Tibial artery (tissue), 4 donors: ENCODE results near the gene KIAA0825.

Source experiments
- DNase-seq, 2 donors: peaks; one replicate each; pipeline ENCODE4 v3.0.0-alpha.2; 2019
- H3K27ac ChIP-seq, 2 donors: fragments of 200-600 bp; sonication (generic) in 1 of 2; 1 replicate in 1 of 2; 2 replicates in 1 of 2; pipeline ENCODE4 v1.5.1; 2018 to 2019; ENCODE audit warnings: mild to moderate bottlenecking in 1 of 2
- H3K27me3 ChIP-seq, 2 donors: fragments of 200-600 bp; sonication (generic) in 1 of 2; one replicate each; pipeline versions ENCODE4 v1.5.1 to v1.6.0; 2016 to 2019
- H3K36me3 ChIP-seq, 3 donors: fragments of 200-600 bp; sonication (generic) in 2 of 3; one replicate each; pipeline ENCODE4 v1.5.1; 2016 to 2019; ENCODE audit warnings: mild to moderate bottlenecking in 2 of 3
- H3K4me1 ChIP-seq, 4 donors: fragments of 200-600 bp; sonication (generic) in 2 of 4; 1 replicate in 3 of 4; 2 replicates in 1 of 4; pipeline ENCODE4 v1.5.1; 2016 to 2019
- H3K4me3 ChIP-seq, 2 donors: fragments of 200-600 bp; sonication (generic) in 1 of 2; 1 replicate in 1 of 2; 2 replicates in 1 of 2; pipeline ENCODE4 v1.5.1; 2018 to 2019; ENCODE audit warnings: mild to moderate bottlenecking in 2 of 2
- H3K9me3 ChIP-seq, 3 donors: fragments of 200-600 bp; sonication (generic) in 1 of 3; one replicate each; pipeline ENCODE4 v1.5.1; 2016 to 2019
- CTCF ChIP-seq, 2 experiments: fragments of 200-600 bp in 1 of 2; fragments of 450-650 bp in 1 of 2; IDR thresholded peaks; one replicate each; pipeline ENCODE4 v1.5.1; 2017 to 2019; ENCODE audit warnings: antibody characterized with exemption in 2 of 2, mild to moderate bottlenecking in 1 of 2, moderate library complexity in 1 of 2
- intact Hi-C: fragments of 100-400 bp; cut with DNase I; formaldehyde crosslinking; loops from one replicate; pipeline ENCODE4 v1.15.0; 2023; ENCODE audit warnings: low total_unique reads

Gene KIAA0825

GRCh38 chr5:94471521-94471920, 146.9 kb downstream of the KIAA0825 start:
- H3K36me3 ChIP-seq: peaks cover 4 to 13% (median 6%) of the 10 kb centered on the region in 3 donors
- no peaks in the 10 kb centered on the region for H3K9me3 ChIP-seq
- H3K27ac ChIP-seq: no peak overlapping the region
- TF ChIP-seq CTCF (IDR thresholded peaks at IDR 0.05): no peak
- intact Hi-C loops: no loop called here
- H3K27me3 ChIP-seq: no peaks in the 10 kb centered on the region
- no peak for DNase-seq
- H3K4me3 ChIP-seq: no peak overlapping the region
- H3K4me1 ChIP-seq: no peaks in the 10 kb centered on the region

- no peak overlapping the region for H3K4me3 ChIP-seq
- TF ChIP-seq CTCF (IDR thresholded peaks at IDR 0.05): no peak
- H3K27ac ChIP-seq: no peak overlapping the region
- H3K4me1 ChIP-seq: no peaks in the 10 kb centered on the region
- peaks cover 0 to 7% (median 0%) of the 10 kb centered on the region in 3 donors for H3K36me3 ChIP-seq
- intact Hi-C loops: no loop called here
- H3K9me3 ChIP-seq: no peaks in the 10 kb centered on the region
- DNase-seq: no peak
- H3K27me3 ChIP-seq: no peaks in the 10 kb centered on the region
These were observed 147.6 kb downstream of the KIAA0825 start for GRCh38 chr5:94470802-94471201.

- H3K27ac ChIP-seq: no peak overlapping the region
- H3K36me3 ChIP-seq: peaks cover 0 to 7% (median 0%) of the 10 kb centered on the region in 3 donors
- no peak for TF ChIP-seq CTCF (IDR thresholded peaks at IDR 0.05)
- H3K9me3 ChIP-seq: no peaks in the 10 kb centered on the region
- H3K27me3 ChIP-seq: no peaks in the 10 kb centered on the region
- no peaks in the 10 kb centered on the region for H3K4me1 ChIP-seq
- no peak for DNase-seq
- H3K4me3 ChIP-seq: no peak overlapping the region
- intact Hi-C loops: no loop called here
These were observed 148.5 kb downstream of the KIAA0825 start for GRCh38 chr5:94469894-94470329.

- no peaks in the 10 kb centered on the region for H3K9me3 ChIP-seq
- H3K36me3 ChIP-seq: peaks cover 0 to 7% (median 0%) of the 10 kb centered on the region in 3 donors
- H3K4me3 ChIP-seq: no peak overlapping the region
- no peak overlapping the region for H3K27ac ChIP-seq
- TF ChIP-seq CTCF (IDR thresholded peaks at IDR 0.05): no peak
- no peaks in the 10 kb centered on the region for H3K27me3 ChIP-seq
- intact Hi-C loops: no loop called here
- DNase-seq: no peak
- H3K4me1 ChIP-seq: no peaks in the 10 kb centered on the region
These were observed 150.2 kb downstream of the KIAA0825 start for GRCh38 chr5:94467954-94468930.

- DNase-seq: no peak
- intact Hi-C loops: no loop called here
These were observed 151.0 kb downstream of the KIAA0825 start for GRCh38 chr5:94467346-94467953.

More at GRCh38 chr5:94467346-94467953, 151.0 kb downstream of the KIAA0825 start:
- Histone ChIP-seq H3K27ac (no peak overlapping the region), H3K36me3 (no peaks in the 10 kb centered on the region), H3K9me3 (no peaks in the 10 kb centered on the region), H3K27me3 (no peaks in the 10 kb centered on the region), H3K4me1 (no peaks in the 10 kb centered on the region), H3K4me3 (no peak overlapping the region)
- no peak for TF ChIP-seq CTCF (IDR thresholded peaks at IDR 0.05)
